CD4-positive, alpha-beta memory T cell (primary cell): Measurements from ENCODE around the gene SLC5A10. TPM values are rescaled to one million over a fixed set of nuclear protein-coding genes. Genes with fewer than 3 reads are reported as not detected.

Experiments used
- CTCF ChIA-PET: fragments of 350-600 bp; sonication (Branson Sonifier 250); formaldehyde crosslinking; loops from one replicate; lab custom pipeline; 2021; ENCODE audit warnings: inconsistent platforms; ENCODE audit not compliant: partially characterized antibody; lab: Charles Lee
- POLR2A ChIA-PET: fragments of 350-600 bp; sonication (Branson Sonifier 250); formaldehyde crosslinking; loops from one replicate; lab custom pipeline; 2021; ENCODE audit not compliant: partially characterized antibody; lab: Charles Lee
- DNase-seq, 5 donors: peaks; one replicate each; pipeline versions ENCODE4 v3.0.0 to v3.0.0-alpha.2; 2020 to 2022; ENCODE audit warnings: mixed read lengths in 1 of 5
- H3K27ac ChIP-seq: one replicate; pipeline ENCODE4 v1.7.0; 2013; ENCODE audit warnings: low read depth, low read length
- H3K27me3 ChIP-seq: 2 replicates; pipeline ENCODE4 v1.7.0; 2013; ENCODE audit warnings: mild to moderate bottlenecking, low read length, moderate library complexity; ENCODE audit not compliant: insufficient read depth
- H3K36me3 ChIP-seq: 2 replicates; pipeline ENCODE4 v1.7.0; 2013; ENCODE audit warnings: mild to moderate bottlenecking, low read length, moderate library complexity; ENCODE audit not compliant: insufficient read depth
- H3K4me1 ChIP-seq: 2 replicates; pipeline ENCODE4 v1.7.0; 2013; ENCODE audit warnings: mild to moderate bottlenecking, low read length, moderate library complexity; ENCODE audit not compliant: insufficient read depth
- H3K4me3 ChIP-seq, 2 donors: one replicate each; pipeline ENCODE4 v1.7.0; 2013; ENCODE audit warnings: low read length in 2 of 2, mild to moderate bottlenecking in 1 of 2
- H3K9me3 ChIP-seq, 2 donors: one replicate each; pipeline ENCODE4 v1.7.0; 2013; ENCODE audit warnings: low read length in 2 of 2, control low read depth in 1 of 2; ENCODE audit not compliant: control insufficient read depth in 1 of 2
- H3K27ac Mint-ChIP-seq, 7 donors: one replicate each; pipeline ENCODE4 v1.8.0; 2020 to 2021; ENCODE audit warnings: mixed read lengths in 7 of 7, mild to moderate bottlenecking in 6 of 7, inconsistent platforms in 3 of 7, moderate library complexity in 3 of 7
- H3K27me3 Mint-ChIP-seq, 2 donors: one replicate each; pipeline ENCODE4 v1.8.0; 2020 to 2021; ENCODE audit warnings: mixed read lengths in 2 of 2
- H3K36me3 Mint-ChIP-seq, 2 donors: one replicate each; pipeline ENCODE4 v1.8.0; 2020 to 2021; ENCODE audit warnings: mixed read lengths in 2 of 2, inconsistent platforms in 1 of 2, mild to moderate bottlenecking in 1 of 2
- H3K4me1 Mint-ChIP-seq, 4 donors: one replicate each; pipeline ENCODE4 v1.8.0; 2020 to 2021; ENCODE audit warnings: mixed read lengths in 4 of 4, mild to moderate bottlenecking in 1 of 4
- H3K4me3 Mint-ChIP-seq, 8 donors: one replicate each; pipeline ENCODE4 v1.8.0; 2020 to 2021; ENCODE audit warnings: mixed read lengths in 8 of 8, mild to moderate bottlenecking in 7 of 8, moderate library complexity in 6 of 8, inconsistent platforms in 3 of 8
- H3K9me3 Mint-ChIP-seq, 8 donors: one replicate each; pipeline ENCODE4 v1.8.0; 2020 to 2021; ENCODE audit warnings: mixed read lengths in 8 of 8, mild to moderate bottlenecking in 5 of 8, inconsistent platforms in 3 of 8, moderate library complexity in 1 of 8
- intact Hi-C: fragments of 100-400 bp; cut with micrococcal nuclease; formaldehyde crosslinking; loops from one replicate; pipeline ENCODE4 v1.15.1; 2023
- polyA plus RNA-seq, 2 donors: library from polyadenylated mRNA; unstranded; fragments of 300-500 nt; fragmentation: Illumina TruSeq; gene quantifications; one replicate each; pipeline ENCODE4 v1.2.3, GENCODE V29; 2021
- total RNA-seq, 2 experiments: library from RNA; stranded (reverse); gene quantifications; one replicate each; pipeline ENCODE4 v1.2.3, GENCODE V29; 2021

Gene SLC5A10
- total and polyA plus RNA-seq, 4 experiments from 2014 or later = 0.10 to 0.11 TPM; not detected in 2

DNA sequence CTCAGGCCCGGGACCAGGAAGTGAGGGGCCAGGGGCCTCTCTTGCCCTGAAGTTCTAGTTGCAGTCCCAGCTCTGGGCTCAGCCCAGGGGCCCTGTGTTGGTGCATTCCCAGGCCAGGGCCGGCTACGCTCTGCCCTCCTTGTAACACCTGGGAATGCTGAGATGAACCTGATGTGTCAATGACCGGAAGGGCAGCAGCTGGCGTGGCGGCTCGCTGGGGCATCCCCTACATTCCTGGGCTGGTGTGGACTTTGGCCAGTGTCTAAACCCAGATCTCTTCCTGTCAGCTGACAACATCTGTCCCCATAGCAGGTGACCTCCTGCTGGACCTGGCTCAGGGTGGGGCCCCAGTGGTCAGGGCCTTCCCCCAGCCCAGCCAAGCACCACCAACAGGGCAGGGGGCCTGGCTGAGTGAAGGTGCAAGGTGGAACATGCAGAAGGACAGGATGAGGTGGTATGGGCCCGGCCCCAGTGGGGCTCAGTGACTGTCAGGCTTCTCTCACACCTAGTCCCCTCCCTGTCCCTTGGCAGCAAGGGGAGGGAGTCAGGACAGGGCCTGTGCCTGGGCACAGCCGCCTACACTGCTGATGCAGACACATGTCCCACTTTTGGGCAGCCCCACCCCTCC is 36.7 kb downstream of the SLC5A10 start:
- Mint-ChIP-seq H3K9me3 (no peaks in the 10 kb centered on the region), H3K4me3 (no peak overlapping the region), H3K36me3 (peaks cover 8 to 20% of the 10 kb centered on the region in 2 donors), H3K4me1 (peaks cover 9 to 33% (median 15%) of the 10 kb centered on the region in 4 donors), H3K27me3 (no peaks in the 10 kb centered on the region), H3K27ac (no peak overlapping the region)
- H3K9me3 ChIP-seq = no peaks in the 10 kb centered on the region
- H3K4me3 ChIP-seq = no peak overlapping the region
- ChIA-PET POLR2A (no interaction called here), CTCF (no interaction called here)
- H3K4me1 ChIP-seq = peaks cover 16% of the 10 kb centered on the region
- H3K27ac ChIP-seq = no peak overlapping the region
- no peaks in the 10 kb centered on the region for H3K36me3 ChIP-seq
- no peak for DNase-seq
- no peaks in the 10 kb centered on the region for H3K27me3 ChIP-seq
- intact Hi-C loops = no loop called here

DNA sequence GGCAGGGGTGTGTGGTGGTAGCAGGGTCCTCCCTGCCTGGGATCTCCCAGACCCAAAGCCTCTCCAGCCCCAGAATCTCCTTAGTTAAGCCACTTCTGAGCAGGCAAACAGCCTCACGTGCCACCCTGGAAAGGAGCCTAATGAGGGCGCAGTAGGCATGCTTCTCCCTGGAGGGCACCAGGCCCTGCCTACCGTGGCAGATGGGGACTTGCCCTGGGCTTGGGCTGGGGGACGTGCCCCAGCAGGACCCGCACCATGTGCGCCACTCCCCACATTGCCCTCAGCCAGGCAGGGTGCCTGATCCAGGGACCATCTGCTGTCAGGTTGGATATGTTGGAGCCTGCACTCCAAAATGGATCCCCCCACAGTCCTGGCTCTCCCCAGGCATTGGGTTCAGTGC is 38.4 kb downstream of the SLC5A10 start:
- Mint-ChIP-seq H3K27me3 (no peaks in the 10 kb centered on the region), H3K9me3 (peaks cover 0 to 6% (median 2%) of the 10 kb centered on the region in 8 donors), H3K36me3 (peaks cover 14 to 25% of the 10 kb centered on the region in 2 donors), H3K27ac (no peak overlapping the region), H3K4me1 (peaks cover 15 to 48% (median 25%) of the 10 kb centered on the region in 4 donors), H3K4me3 (no peak overlapping the region)
- Histone ChIP-seq H3K27me3 (no peaks in the 10 kb centered on the region), H3K9me3 (no peaks in the 10 kb centered on the region), H3K4me3 (no peak overlapping the region), H3K4me1 (peaks cover 26% of the 10 kb centered on the region), H3K36me3 (no peaks in the 10 kb centered on the region), H3K27ac (no peak overlapping the region)
- CTCF ChIA-PET = interaction anchor here (2.9 kb wide), 1 partner anchor 29 kb away, joined by 11 read pairs; no protein-coding TSS in a partner anchor
- DNase-seq = no peak
- POLR2A ChIA-PET = no interaction called here
- intact Hi-C loops = no loop called here

DNA sequence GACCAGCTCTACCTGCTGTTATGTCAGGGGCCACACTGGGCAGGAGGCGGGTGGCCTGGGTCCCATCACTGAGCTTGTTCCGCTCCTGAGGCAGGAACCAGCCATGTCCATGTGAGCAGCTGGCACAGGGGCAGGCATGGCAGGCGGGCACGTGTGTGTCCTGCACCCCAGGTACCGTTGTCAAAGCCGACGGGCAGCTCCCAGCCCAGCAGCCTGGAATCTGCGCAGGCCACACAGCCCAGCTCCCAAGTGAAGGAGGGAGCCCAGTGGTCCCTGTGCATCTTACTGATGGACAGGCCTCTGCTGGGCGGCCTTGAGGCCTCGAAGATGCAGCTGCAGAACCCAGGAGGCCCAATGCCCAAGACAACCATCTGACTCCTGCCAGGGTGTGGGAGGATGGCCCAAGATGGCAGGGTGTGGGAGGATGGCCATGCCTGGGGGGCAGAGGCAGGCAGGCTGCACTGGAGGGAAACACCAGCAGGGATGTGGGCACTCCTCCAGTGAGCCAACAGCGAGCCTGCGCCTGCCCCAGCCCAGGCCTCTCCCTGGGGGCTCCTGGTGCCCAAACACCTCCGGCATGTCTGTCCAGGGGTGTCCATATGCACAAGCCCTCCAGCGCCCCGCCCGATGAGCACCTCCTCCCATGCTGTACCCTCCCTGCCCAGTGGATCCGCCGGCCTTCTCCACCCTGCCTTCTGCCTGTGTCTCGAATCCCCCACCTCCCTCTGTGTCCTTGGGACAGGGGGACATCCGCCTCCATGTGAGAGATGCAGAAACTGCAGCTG is 39.8 kb downstream of the SLC5A10 start:
- H3K9me3 Mint-ChIP-seq = peaks cover 0 to 11% (median 6%) of the 10 kb centered on the region in 8 donors
- ChIA-PET POLR2A (interaction anchor here (0.7 to 1.3 kb wide), 2 partner anchors 13 to 36 kb away, joined by 3 to 8 read pairs; partner anchors contain the start of gene FAM83G), CTCF (interaction anchor here (2.9 kb wide), 1 partner anchor 30 kb away, joined by 11 read pairs; no protein-coding TSS in a partner anchor)
- intact Hi-C loops = no loop called here
- no peak overlapping the region for H3K4me3 ChIP-seq
- peaks cover 26% of the 10 kb centered on the region for H3K4me1 ChIP-seq
- DNase-seq = peak in 1 of 5 donors; percentile 14
- H3K27ac Mint-ChIP-seq = peak overlapping the region in 1 of 7 donors; percentile 27
- no peak overlapping the region for H3K27ac ChIP-seq
- H3K9me3 ChIP-seq = no peaks in the 10 kb centered on the region
- H3K4me1 Mint-ChIP-seq = peaks cover 17 to 49% (median 26%) of the 10 kb centered on the region in 4 donors
- no peaks in the 10 kb centered on the region for H3K27me3 Mint-ChIP-seq
- no peaks in the 10 kb centered on the region for H3K36me3 ChIP-seq
- no peak overlapping the region for H3K4me3 Mint-ChIP-seq
- no peaks in the 10 kb centered on the region for H3K27me3 ChIP-seq
- H3K36me3 Mint-ChIP-seq = peaks cover 19 to 26% of the 10 kb centered on the region in 2 donors

DNA sequence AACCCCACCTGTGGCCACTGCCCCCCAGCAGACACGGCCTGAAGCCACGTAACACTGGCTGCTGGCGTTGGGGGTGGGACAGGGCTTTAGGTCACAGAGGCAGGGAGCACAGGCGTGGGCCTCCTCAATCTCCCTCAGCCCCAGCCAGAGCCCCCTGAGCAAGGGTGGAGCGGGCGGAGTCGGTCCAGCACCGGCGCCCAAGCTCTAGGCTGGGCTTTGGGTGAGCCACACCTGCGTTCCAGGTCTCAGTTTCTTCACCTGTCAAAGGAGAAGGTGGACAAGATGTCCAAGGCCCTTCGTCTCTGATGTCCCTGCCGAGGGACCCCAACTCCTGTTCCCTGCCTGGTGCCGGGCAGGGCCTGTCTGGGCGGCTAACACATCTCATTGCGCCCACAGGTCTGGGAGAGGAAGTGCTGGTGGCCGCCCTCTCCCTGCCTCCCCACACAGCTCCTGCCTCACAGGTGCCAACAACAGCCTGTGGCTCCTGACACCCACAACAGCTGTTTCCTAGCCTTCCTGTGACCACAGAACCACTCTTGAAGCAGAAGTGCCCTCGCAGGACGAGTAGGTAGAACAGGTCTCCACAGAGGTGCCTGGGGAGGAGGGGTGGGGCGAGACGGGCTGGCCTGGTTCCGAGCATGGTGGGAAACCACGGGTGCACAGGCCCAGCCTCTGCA is 40.6 kb downstream of the SLC5A10 start:
- peak; percentile 53 to 81 (median 62) for DNase-seq
- Mint-ChIP-seq H3K9me3 (peaks cover 0 to 11% (median 6%) of the 10 kb centered on the region in 8 donors), H3K4me3 (peak overlapping the region in 5 of 8 donors; percentile 43 to 70 (median 60)), H3K27ac (peak overlapping the region in 4 of 7 donors; percentile 17 to 74 (median 51)), H3K36me3 (peaks cover 23 to 24% of the 10 kb centered on the region in 2 donors), H3K4me1 (peaks cover 19 to 47% (median 27%) of the 10 kb centered on the region in 4 donors), H3K27me3 (no peaks in the 10 kb centered on the region)
- Histone ChIP-seq H3K4me1 (peaks cover 26% of the 10 kb centered on the region), H3K27ac (no peak overlapping the region), H3K4me3 (no peak overlapping the region), H3K27me3 (no peaks in the 10 kb centered on the region), H3K9me3 (no peaks in the 10 kb centered on the region), H3K36me3 (no peaks in the 10 kb centered on the region)
- ChIA-PET POLR2A (interaction anchor here (0.7 kb wide), 1 partner anchor 37 kb away, joined by 3 read pairs; no protein-coding TSS in a partner anchor), CTCF (interaction anchor here (2.9 kb wide), 1 partner anchor 31 kb away, joined by 11 read pairs; no protein-coding TSS in a partner anchor)
- intact Hi-C loops = no loop called here

DNA sequence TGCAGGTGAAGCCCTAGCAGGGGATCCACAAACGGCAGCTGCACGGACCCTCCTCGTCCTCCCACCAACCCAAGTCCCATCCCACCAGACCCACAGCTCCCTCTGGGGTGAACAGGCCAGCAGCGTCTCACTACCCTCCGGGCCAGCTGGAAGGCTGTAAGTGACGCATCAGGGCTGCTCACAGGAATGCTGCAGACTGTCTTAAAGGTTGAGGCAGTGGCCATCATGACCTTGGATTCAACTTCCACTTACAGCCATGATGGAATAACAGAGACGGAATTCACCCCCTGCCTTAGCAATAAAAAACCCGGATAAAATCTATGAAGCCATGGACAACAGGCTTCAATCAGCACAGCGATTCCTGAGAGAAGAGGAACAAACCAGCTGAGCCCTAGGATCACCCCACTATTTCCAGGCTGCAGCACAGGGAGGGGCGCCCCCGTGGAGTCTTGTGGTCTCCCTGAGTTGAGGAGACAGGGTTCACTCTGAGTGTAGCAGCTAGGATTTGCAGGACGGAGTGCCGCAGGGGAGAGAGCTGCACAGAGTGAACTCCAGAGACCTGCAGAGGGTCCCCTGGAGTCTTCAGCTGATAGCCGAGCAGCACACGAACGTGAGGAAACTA is 42.1 kb downstream of the SLC5A10 start:
- no peak for DNase-seq
- Mint-ChIP-seq H3K36me3 (peaks cover 21 to 23% of the 10 kb centered on the region in 2 donors), H3K27ac (peak overlapping the region in 2 of 7 donors; percentile 37 to 74), H3K4me3 (peak overlapping the region in 2 of 8 donors; percentile 24 to 43), H3K27me3 (no peaks in the 10 kb centered on the region), H3K9me3 (peaks cover 0 to 11% (median 6%) of the 10 kb centered on the region in 8 donors), H3K4me1 (peaks cover 18 to 43% (median 28%) of the 10 kb centered on the region in 4 donors)
- CTCF ChIA-PET = interaction anchor here (0.8 kb wide), 1 partner anchor 33 kb away, joined by 3 read pairs; no protein-coding TSS in a partner anchor
- Histone ChIP-seq H3K27ac (no peak overlapping the region), H3K36me3 (no peaks in the 10 kb centered on the region), H3K27me3 (no peaks in the 10 kb centered on the region), H3K4me3 (no peak overlapping the region), H3K9me3 (no peaks in the 10 kb centered on the region), H3K4me1 (peaks cover 26% of the 10 kb centered on the region)
- intact Hi-C loops = no loop called here
- POLR2A ChIA-PET = interaction anchor here (1.2 kb wide), 1 partner anchor 8 kb away, joined by 4 read pairs; no protein-coding TSS in a partner anchor

DNA sequence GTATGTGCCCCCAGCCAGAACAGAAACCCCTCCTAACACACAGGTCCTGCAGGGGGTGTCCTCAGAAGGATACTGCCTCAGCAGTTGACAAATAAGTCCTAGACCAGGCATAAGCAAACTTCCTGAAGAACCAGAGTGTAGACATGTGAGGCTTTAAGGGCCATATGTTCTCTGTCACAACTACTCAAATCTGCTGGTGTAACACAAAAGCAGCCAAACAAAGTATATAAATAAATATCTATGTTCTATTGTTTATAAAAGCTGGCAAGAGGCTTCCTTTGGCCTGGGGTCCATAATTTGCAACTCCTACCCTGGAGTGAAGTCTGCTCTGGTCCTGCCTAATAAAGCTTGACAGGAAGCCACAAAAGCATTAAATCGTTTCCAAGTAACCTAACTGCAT is 42.7 kb downstream of the SLC5A10 start:
- intact Hi-C loops = no loop called here
- ChIA-PET CTCF (no interaction called here), POLR2A (interaction anchor here (0.7 to 1.2 kb wide), 2 partner anchors 8 to 10 kb away, joined by 4 to 7 read pairs; partner anchors contain the start of gene FAM83G)
- no peaks in the 10 kb centered on the region for H3K27me3 Mint-ChIP-seq
- peaks cover 18 to 43% (median 28%) of the 10 kb centered on the region in 4 donors for H3K4me1 Mint-ChIP-seq
- H3K9me3 Mint-ChIP-seq = peaks cover 0 to 11% (median 6%) of the 10 kb centered on the region in 8 donors
- no peak overlapping the region for H3K4me3 Mint-ChIP-seq
- no peaks in the 10 kb centered on the region for H3K36me3 ChIP-seq
- no peaks in the 10 kb centered on the region for H3K27me3 ChIP-seq
- no peak overlapping the region for H3K27ac ChIP-seq
- peak in 1 of 5 donors; percentile 6 for DNase-seq
- H3K36me3 Mint-ChIP-seq = peaks cover 21 to 23% of the 10 kb centered on the region in 2 donors
- H3K27ac Mint-ChIP-seq = no peak overlapping the region
- no peak overlapping the region for H3K4me3 ChIP-seq
- H3K9me3 ChIP-seq = no peaks in the 10 kb centered on the region
- H3K4me1 ChIP-seq = peaks cover 26% of the 10 kb centered on the region
